BE2C (cell line): ENCODE results near the gene MAN1A2.

ENCODE experiments used
- DNase-seq: peaks from one replicate; pipeline ENCODE4 v3.0.0-alpha.2; 2020
- H3K27me3 ChIP-seq: fragments of 250-450 bp; sonication (Bioruptor Pico); 2 replicates; pipeline ENCODE4 v1.5.1; 2020; ENCODE audit warnings: mild to moderate bottlenecking
- H3K36me3 ChIP-seq: fragments of 250-450 bp; sonication (Bioruptor Pico); 2 replicates; pipeline ENCODE4 v1.5.1; 2020; ENCODE audit warnings: mild to moderate bottlenecking
- H3K4me1 ChIP-seq: fragments of 250-450 bp; sonication (Bioruptor Pico); 2 replicates; pipeline ENCODE4 v1.5.1; 2020
- H3K4me3 ChIP-seq: 2 replicates; pipeline ENCODE4 v1.5.1; 2011; ENCODE audit warnings: low read depth, low read length
- H3K9me3 ChIP-seq: fragments of 250-450 bp; sonication (Bioruptor Pico); 2 replicates; pipeline ENCODE4 v1.5.1; 2020
- CTCF ChIP-seq: IDR thresholded peaks from 2 replicates; pipeline ENCODE4 v1.5.1; 2012; ENCODE audit warnings: mild to moderate bottlenecking, low read depth, low read length

MAN1A2 gene

GRCh38 chr1:117416546-117417125 lies 49.4 kb downstream of the MAN1A2 start:
- Histone ChIP-seq H3K27me3 (no peaks in the 10 kb centered on the region), H3K36me3 (peaks cover 3% of the 10 kb centered on the region), H3K4me3 (no peak overlapping the region), H3K4me1 (no peaks in the 10 kb centered on the region), H3K9me3 (no peaks in the 10 kb centered on the region)
- no peak for TF ChIP-seq CTCF
- DNase-seq, result no peak

- Histone ChIP-seq H3K27me3 (no peaks in the 10 kb centered on the region), H3K4me1 (no peaks in the 10 kb centered on the region), H3K9me3 (no peaks in the 10 kb centered on the region), H3K36me3 (peaks cover 3% of the 10 kb centered on the region), H3K4me3 (no peak overlapping the region)
- no peak for DNase-seq
- TF ChIP-seq CTCF, result no peak
Observed at GRCh38 chr1:117425050-117425734, 57.9 kb downstream of the MAN1A2 start.

GRCh38 chr1:117427297-117427696 lies 60.0 kb downstream of the MAN1A2 start:
- Histone ChIP-seq H3K4me3 (no peak overlapping the region), H3K27me3 (no peaks in the 10 kb centered on the region), H3K9me3 (no peaks in the 10 kb centered on the region), H3K36me3 (peaks cover 3% of the 10 kb centered on the region), H3K4me1 (no peaks in the 10 kb centered on the region)
- no peak for DNase-seq
- TF ChIP-seq CTCF, result no peak

- no peaks in the 10 kb centered on the region for H3K27me3 ChIP-seq
- TF ChIP-seq CTCF, result no peak
- H3K9me3 ChIP-seq, result no peaks in the 10 kb centered on the region
- DNase-seq, result no peak
- no peaks in the 10 kb centered on the region for H3K4me1 ChIP-seq
- H3K36me3 ChIP-seq, result no peaks in the 10 kb centered on the region
- no peak overlapping the region for H3K4me3 ChIP-seq
Observed at GRCh38 chr1:117433943-117434342, 66.7 kb downstream of the MAN1A2 start.

- Histone ChIP-seq H3K9me3 (no peaks in the 10 kb centered on the region), H3K36me3 (no peaks in the 10 kb centered on the region), H3K4me1 (no peaks in the 10 kb centered on the region), H3K4me3 (no peak overlapping the region), H3K27me3 (no peaks in the 10 kb centered on the region)
- TF ChIP-seq CTCF, result no peak
- no peak for DNase-seq
Observed at GRCh38 chr1:117436513-117436912, 69.3 kb downstream of the MAN1A2 start.

- Histone ChIP-seq H3K4me3 (no peak overlapping the region), H3K27me3 (no peaks in the 10 kb centered on the region), H3K9me3 (no peaks in the 10 kb centered on the region), H3K36me3 (peaks cover 4% of the 10 kb centered on the region; the same call in 1 of the 2 replicates), H3K4me1 (no peaks in the 10 kb centered on the region)
- no peak for TF ChIP-seq CTCF
- DNase-seq, result no peak
Observed at GRCh38 chr1:117447661-117448060, 80.4 kb downstream of the MAN1A2 start.
